KBM-7 (cell line): Measurements from ENCODE around the gene NNMT.

Source experiments
- DNase-seq: peaks from one replicate; pipeline ENCODE4 v3.0.0-alpha.2; 2015
- in situ Hi-C: fragments of 300-500 bp; cut with MboI; formaldehyde crosslinking; loops from 2 replicates; pipeline ENCODE4 v1.14.3; 2020; ENCODE audit warnings: low sequenced_read_pairs, low pct_unique_long_range_greater_than_20kb, mixed read lengths

Gene NNMT

DNA sequence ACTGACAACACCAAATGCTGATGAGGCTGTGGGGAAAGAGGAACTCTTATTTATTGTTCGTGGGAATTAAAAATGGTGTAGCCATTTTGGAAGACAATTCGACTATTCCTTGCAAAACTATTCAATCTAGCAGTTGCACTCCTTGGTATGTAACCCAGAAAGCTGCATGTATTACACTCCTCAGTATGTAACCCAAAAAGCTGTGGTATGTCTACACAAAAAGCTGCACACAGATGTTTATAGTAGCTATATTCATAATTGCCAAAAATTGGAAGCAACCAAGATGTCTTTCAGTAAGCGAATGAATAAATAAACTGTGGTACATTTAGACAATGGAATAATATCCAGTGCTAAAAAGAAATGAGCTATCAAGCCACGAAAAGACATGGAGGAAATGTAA is 4.9 kb downstream of the NNMT start:
- in situ Hi-C loops = no loop called here
- no peak for DNase-seq

GRCh38 chr11:114301927-114302326 is 5.7 kb downstream of the NNMT start:
- in situ Hi-C loops = no loop called here
- no peak for DNase-seq

DNA sequence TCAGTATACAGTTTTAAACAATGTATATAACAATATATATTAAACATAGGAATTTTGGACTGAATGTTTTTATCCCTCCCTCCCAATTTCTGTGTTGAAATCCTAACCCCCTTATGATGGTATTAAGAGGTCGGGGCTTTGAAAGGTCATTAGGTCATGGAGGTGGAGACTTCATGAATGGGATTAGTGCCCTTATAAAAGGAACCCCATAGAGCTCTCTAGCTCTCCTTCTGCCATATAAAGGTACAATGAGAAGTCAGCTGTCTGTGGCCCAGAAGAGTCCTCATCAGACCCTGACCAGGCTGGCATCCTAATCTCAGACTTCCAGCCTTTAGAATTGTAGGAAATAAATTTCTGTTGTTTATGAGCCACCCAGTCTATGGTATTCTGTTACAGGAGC is 6.5 kb downstream of the NNMT start:
- no peak for DNase-seq
- in situ Hi-C loops = no loop called here

DNA sequence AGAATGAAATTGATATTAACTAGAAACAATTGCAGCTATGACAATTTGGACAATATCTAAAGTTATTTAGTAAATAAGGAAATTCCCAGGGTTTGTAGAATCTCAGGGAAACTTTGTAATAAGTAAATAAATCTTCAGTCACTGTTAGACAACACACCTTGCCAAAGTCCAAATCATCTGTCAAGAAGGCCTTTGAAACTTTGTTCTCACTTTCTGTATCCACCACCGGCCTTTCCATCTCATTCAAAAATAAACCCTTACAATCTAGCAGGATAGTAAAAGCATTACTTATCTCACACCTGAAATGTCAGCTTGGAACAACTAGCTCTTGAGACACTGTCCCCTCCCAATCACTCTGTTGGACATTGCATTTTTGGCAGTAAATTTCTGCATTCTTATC is 7.9 kb downstream of the NNMT start:
- no peak for DNase-seq

DNA sequence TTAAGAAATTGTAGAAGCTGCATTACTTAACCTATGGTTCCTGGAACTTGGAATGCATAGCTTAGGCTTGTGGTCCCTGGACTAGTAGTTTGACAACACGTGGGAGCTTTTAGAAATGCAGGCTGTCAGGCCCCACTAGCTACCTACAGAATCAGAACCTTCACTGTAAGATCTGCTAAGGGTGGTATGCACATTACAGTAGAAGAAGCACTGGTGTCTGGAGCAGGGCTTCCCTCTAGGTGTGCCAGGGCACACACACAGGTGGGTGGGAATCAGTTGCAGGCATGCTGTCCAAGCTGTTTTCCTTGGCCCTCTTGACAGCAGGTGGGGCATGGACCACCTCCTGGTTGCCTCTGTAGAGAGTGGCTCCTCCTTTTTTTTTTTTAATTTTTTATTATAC is 8.8 kb downstream of the NNMT start:
- in situ Hi-C loops = no loop called here
- DNase-seq = no peak

More for the DNA sequence above, 7.9 kb downstream of the NNMT start:
- in situ Hi-C loops = no loop called here

- peak; percentile 36 for DNase-seq
- in situ Hi-C loops = no loop called here
These were observed 11.5 kb downstream of the NNMT start for GRCh38 chr11:114307524-114308203.

- DNase-seq = no peak
- in situ Hi-C loops = no loop called here
These were observed 12.5 kb downstream of the NNMT start for GRCh38 chr11:114308689-114309089.

- no peak for DNase-seq
- in situ Hi-C loops = no loop called here
These were observed 13.3 kb downstream of the NNMT start for GRCh38 chr11:114309517-114309916.

DNA sequence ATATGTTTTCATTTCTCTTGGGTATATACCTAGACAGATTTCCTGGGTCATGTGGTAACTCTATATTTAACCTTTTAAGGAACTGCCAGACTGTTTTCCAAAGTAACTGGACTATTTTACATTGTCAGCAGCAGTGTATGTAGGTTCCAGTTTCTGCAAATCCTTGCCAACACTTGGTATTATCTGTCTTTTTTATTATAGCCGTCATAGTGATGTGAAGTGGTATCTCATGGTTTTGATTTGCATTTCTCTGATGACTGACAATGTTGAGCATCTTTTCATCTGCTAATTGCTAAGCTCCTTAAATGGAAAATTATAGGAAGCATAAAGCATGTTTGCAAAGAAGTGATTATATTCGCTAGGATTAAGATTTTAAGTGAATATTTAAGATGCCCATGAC is 13.9 kb downstream of the NNMT start:
- in situ Hi-C loops = no loop called here
- no peak for DNase-seq

GRCh38 chr11:114311946-114312345 is 15.7 kb downstream of the NNMT start:
- in situ Hi-C loops = no loop called here
- DNase-seq = no peak

DNA sequence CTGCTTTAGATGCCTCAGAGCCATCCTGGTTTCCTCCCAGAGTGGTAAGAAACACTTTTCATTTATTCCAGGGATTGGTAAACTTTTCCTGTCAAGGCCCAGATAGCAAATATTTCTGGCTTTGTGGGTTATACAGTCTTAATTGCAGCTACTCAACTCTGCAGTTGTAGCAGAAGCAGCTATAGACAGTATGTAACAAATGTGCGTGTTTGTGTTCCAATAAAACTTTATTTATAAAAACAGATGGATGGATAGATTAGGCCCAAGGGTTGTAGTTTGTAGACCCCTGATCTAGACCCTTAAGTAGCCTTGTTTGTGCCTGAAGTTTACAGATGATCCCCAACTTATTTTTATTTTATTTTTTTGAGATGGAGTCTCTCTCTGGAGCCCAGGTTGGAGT is 17.9 kb downstream of the NNMT start:
- in situ Hi-C loops = no loop called here
- DNase-seq = no peak

- in situ Hi-C loops = no loop called here
- no peak for DNase-seq
These were observed 19.7 kb downstream of the NNMT start for GRCh38 chr11:114315749-114316368.

DNA sequence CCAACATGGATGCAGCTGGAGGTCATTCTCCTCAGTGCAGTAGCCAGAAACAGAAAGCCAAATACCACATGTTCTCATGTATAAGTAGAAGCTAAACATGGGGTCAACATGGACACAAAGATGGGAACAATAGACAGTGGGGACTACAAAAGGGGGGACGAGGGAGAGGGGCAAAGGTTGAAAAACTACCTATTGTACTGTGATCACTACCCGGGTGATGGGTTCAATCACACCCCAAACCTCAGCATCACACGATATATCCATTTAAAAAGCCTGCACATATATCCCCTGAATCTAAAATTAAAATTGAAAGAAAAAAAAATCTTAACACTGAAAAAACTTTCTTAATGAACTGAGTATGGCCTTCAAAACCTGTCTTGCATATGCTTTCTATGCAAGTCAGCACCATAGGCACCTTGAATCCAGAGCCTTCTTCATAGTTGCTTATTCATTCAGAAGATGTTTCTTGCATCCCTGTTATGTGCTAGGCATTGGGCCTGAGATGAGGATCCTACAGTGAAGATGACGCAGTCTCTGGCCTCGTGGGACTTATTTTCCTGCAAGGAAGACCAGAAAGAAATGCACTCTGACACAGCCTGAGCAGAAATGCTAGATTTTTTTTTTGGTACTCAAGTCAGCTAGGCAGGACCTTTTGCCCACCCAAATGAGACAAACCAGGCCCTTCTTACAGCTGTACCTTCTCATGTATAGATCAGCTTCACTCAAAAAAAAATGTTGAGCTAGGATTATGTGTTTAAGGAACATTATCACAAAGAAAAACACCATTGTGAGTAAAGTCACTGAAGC is 21.0 kb downstream of the NNMT start:
- no peak for DNase-seq
- in situ Hi-C loops = no loop called here

DNA sequence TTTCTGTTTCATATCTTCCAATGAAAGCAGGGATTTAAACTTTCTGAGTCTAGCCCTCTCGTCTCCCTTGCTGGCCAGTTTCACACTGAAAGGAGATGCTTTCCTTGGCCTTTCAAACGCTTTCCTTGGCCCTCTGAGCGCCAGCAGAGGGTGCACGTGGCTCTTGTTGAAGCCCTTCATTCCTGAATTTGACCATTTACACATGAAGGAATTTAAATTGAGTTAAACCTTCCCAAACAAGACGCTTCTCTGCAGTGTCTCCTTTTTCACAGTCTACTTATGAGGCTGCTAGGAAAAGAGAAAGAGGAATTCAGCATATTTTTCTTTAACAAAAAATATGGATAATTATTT is 21.6 kb downstream of the NNMT start:
- in situ Hi-C loops = no loop called here
- DNase-seq = peak; percentile 15

- DNase-seq = no peak
- in situ Hi-C loops = no loop called here
These were observed 22.2 kb downstream of the NNMT start for GRCh38 chr11:114318361-114318760.

DNA sequence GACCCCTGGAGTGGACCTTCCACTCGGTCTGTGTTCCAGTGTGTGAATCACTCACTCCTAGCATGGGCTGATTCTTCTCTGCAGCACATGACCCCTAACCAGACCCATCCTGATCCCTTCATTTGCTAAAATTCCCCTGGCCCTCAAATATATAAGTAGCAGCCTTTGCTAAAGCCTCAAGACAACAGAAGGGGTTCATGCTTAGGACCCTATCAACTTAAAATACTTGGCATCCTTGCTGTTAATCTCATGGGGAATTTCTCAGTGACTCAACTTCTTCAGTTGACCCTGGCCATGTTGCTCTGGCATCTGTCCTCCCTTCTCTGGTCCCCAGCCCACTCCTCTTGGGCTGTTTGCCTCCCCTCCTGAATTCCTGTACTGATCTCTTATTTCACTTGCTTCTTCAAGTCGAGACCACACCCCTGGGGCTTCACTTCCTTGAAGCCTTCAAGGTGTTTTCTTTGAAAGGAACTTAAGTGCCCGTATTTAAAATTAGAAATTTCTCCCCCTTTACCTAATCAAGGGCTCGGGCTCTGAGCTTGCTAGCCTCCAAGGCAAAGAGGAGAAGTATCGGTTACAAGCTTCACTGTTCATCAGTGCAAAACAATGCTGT is 23.6 kb downstream of the NNMT start:
- DNase-seq = no peak

DNA sequence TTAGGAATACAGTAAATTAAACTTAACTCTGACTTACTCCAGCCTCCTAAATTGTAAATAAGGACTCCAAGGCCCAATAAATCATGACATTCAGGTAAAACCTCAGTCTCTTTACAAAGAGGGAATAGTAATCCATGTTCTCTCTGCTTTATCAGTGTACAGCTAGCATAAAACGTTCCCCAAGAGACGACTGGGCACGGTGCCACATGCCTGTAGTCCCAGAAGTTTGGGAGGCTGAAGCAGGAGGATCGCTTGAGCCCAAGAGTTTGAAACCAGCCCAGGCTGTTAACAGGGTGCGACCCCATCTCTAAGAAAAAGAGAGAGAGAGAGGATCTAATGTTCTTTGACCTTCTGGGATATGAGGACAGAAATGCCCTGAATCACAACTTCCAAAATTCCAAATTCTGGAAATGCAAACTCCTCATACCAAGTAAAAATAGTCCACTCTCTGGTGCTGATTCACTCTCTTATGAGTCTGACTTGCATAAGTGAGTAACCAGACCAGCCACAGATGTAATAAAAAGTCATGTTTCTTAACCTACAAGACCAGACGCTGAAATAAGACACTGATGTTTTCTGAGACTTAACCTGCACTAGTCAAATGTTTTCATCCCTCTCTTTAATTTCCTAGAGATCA is 25.5 kb downstream of the NNMT start:
- no peak for DNase-seq
- in situ Hi-C loops = no loop called here

More for the DNA sequence above, 23.6 kb downstream of the NNMT start:
- in situ Hi-C loops = no loop called here

- in situ Hi-C loops = no loop called here
- DNase-seq = no peak
These were observed 26.7 kb downstream of the NNMT start for GRCh38 chr11:114322934-114323333.

DNA sequence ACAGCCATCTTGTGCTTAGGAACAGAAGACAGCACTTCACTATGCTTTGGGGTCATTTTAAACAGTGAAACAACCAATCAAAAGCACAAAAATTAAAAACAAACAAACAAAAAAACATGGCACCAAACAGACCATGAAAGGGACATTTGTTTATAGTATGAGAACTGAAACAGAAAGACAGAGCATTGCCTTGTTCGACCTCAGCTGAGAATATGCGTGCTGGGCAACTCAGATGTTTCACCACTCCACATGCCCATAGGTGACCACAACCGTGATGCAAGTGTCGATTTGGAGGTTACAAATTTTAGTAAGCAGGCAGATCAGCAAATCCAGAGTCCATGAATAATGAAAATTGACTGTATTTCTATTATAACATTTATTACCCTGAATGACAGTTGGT is 30.0 kb downstream of the NNMT start:
- DNase-seq = no peak
- in situ Hi-C loops = loop anchor here (25.0 kb wide), 1 partner anchor 436 kb away; no protein-coding TSS in a partner anchor
